Right atrium auricular region (tissue), 2 donors: ENCODE measurements around the gene SLC25A1. TPM values are rescaled to one million over a fixed set of nuclear protein-coding genes. Genes with fewer than 3 reads are reported as not detected.

ENCODE experiments used
- DNase-seq: peaks from one replicate; pipeline ENCODE4 v3.0.0-alpha.2; 2019; ENCODE audit warnings: low spot score
- H3K27ac ChIP-seq, 2 donors: fragments of 200-600 bp; sonication (generic); 1 replicate in 1 of 2; 2 replicates in 1 of 2; pipeline ENCODE4 v1.5.1; 2016 to 2019
- H3K27me3 ChIP-seq, 2 donors: fragments of 200-600 bp; sonication (generic); one replicate each; pipeline versions ENCODE4 v1.5.1 to v1.6.0; 2017 to 2019
- H3K36me3 ChIP-seq: fragments of 200-600 bp; sonication (generic); one replicate; pipeline ENCODE4 v1.5.1; 2016
- H3K4me1 ChIP-seq, 2 donors: fragments of 200-600 bp; sonication (generic); one replicate each; pipeline versions ENCODE4 v1.5.1 to v1.6.0; 2017 to 2019
- H3K4me3 ChIP-seq, 2 donors: fragments of 200-600 bp; sonication (generic); 1 replicate in 1 of 2; 2 replicates in 1 of 2; pipeline ENCODE4 v1.5.1; 2017 to 2019; ENCODE audit warnings: mild to moderate bottlenecking in 1 of 2, moderate library complexity in 1 of 2
- H3K9me3 ChIP-seq, 2 donors: fragments of 200-600 bp; sonication (generic); one replicate each; pipeline ENCODE4 v1.5.1; 2019
- total RNA-seq, 2 donors: library from RNA; depleted of rRNA; stranded (reverse); fragments of >200 nt; gene quantifications; one replicate each; pipeline ENCODE4 v1.1.0, GENCODE V29; 2016
- TF ChIP-seq, protein P1 (sequence below), 2 donors: fragments of 200-600 bp; sonication (generic); IDR thresholded peaks; one replicate each; pipeline ENCODE4 v1.5.1; 2019; ENCODE audit warnings: antibody characterized with exemption in 2 of 2

The SLC25A1 gene
- total RNA-seq, 2 donors from 2014 or later: 12.7 to 27.6 TPM

DNA sequence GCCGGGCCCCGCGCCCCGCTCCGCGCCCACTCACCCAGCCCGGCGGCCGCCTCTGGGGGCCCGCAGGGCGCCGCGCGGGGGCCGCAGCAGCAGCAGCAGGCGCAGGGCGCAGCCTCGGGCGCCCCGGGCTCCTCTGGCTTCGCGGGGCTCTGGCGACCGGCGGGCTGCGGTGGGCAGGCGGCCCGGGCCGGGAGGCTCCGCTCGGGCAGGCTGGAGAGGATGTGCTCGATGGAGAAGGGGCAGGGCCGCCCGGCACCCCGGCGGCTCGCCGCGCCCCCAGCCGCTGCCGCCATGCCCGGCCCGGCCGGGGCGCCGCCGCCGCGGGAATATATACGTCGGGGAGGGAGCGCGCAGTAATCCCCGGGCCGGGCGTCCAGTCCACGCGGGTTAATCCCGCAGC, 28.5 kb downstream of the SLC25A1 start, which contains the start of gene GSC2:
GSC2 (minus strand) TSS at position 302 of the 400 bp plus-strand sequence; CDS start at position 293, 9 bp downstream.
- TF ChIP-seq, protein P1, sequence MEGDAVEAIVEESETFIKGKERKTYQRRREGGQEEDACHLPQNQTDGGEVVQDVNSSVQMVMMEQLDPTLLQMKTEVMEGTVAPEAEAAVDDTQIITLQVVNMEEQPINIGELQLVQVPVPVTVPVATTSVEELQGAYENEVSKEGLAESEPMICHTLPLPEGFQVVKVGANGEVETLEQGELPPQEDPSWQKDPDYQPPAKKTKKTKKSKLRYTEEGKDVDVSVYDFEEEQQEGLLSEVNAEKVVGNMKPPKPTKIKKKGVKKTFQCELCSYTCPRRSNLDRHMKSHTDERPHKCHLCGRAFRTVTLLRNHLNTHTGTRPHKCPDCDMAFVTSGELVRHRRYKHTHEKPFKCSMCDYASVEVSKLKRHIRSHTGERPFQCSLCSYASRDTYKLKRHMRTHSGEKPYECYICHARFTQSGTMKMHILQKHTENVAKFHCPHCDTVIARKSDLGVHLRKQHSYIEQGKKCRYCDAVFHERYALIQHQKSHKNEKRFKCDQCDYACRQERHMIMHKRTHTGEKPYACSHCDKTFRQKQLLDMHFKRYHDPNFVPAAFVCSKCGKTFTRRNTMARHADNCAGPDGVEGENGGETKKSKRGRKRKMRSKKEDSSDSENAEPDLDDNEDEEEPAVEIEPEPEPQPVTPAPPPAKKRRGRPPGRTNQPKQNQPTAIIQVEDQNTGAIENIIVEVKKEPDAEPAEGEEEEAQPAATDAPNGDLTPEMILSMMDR (IDR thresholded peaks at IDR 0.05): no peak
- no peak for DNase-seq
- Histone ChIP-seq H3K4me1 (peaks cover 0 to 9% of the 10 kb centered on the region in 2 donors), H3K36me3 (no peaks in the 10 kb centered on the region), H3K9me3 (no peaks in the 10 kb centered on the region), H3K4me3 (peak within 1 kb of the TSS in 1 of 2 donors; percentile 41), H3K27me3 (peaks cover 4 to 19% of the 10 kb centered on the region in 2 donors), H3K27ac (no peak within 1 kb of the TSS)

DNA sequence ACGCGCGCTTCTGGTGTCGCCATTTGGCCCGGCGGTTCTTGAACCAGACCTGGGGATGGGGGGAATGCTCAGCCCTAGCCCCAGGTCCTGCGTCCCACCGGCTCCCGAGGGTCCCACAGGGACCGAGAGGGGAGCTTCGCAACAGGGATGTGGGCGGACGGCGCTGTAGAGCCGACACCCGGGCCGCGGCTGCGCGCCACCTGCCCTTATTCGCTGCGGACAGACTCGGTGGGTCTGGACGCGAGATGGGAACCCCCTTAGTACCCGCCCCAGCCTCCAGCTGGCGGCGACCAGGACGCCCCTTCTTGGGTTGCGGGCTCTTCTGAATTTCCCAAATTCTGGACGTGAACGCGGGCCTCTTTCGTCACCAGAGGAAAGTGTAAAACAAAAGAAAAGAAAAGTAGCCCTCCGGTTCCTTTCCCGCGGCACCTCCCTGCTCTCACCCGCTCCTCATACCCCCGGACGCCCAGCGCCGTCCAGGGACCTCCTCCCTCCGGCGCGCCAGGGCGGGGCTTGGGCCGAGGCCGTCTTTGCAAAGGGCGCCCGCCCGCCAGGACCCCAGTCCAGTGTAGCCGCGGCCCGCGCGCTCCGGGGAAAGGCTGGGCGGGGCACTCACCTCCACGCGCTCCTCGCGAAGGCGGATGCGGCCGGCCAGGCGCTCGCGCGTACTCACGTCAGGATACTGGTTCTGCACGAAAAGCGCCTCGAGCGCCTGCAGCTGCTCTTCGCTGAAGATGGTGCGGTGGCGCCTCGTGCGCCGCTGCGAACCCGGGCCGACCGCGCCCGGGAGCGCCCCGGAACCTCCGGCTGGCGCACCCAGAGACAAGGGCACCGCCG, 29.3 kb downstream of the SLC25A1 start:
- DNase-seq: no peak
- H3K4me1 ChIP-seq: peaks cover 0 to 9% of the 10 kb centered on the region in 2 donors
- no peak overlapping the region for H3K27ac ChIP-seq
- H3K4me3 ChIP-seq: peak overlapping the region in 1 of 2 donors; percentile 41
- peaks cover 4 to 19% of the 10 kb centered on the region in 2 donors for H3K27me3 ChIP-seq
- no peaks in the 10 kb centered on the region for H3K9me3 ChIP-seq
- no peaks in the 10 kb centered on the region for H3K36me3 ChIP-seq
- TF ChIP-seq, protein P1 (IDR thresholded peaks at IDR 0.05): no peak

DNA sequence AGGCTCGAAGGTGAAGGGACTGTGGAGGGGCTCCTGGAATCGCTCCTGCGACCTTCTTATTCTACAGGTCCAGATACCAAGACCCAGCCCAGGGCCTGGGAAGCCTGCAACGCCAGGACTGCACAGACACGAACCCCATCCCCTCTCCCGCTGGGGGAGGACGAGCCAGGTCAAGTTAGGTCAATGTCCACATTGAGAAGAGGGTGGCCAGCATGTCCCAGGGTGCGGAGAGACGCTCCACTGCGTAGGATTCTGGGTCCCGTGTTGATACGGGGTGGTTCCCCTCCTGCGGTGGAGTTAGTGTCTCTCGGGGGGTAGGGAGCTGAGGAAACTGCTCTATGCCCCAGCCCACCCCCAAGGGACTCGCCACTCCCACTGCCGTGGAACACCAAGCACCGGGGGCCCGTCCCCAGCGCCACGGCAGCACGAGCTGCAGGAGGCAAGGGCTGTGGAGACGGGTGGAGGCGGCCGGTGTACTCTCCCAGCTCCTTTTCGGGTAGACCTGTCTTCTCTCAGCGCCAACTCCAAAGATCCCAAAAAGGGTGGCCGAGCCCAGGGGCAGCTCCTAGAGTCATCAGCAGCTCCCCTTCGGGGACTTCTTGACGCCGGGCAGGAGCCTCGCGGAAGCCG, 30.0 kb downstream of the SLC25A1 start:
- peaks cover 0 to 17% of the 10 kb centered on the region in 2 donors for H3K4me1 ChIP-seq
- H3K4me3 ChIP-seq: no peak overlapping the region
- no peak overlapping the region for H3K27ac ChIP-seq
- peaks cover 4 to 19% of the 10 kb centered on the region in 2 donors for H3K27me3 ChIP-seq
- DNase-seq: no peak
- TF ChIP-seq, protein P1 (IDR thresholded peaks at IDR 0.05): no peak
- H3K9me3 ChIP-seq: no peaks in the 10 kb centered on the region
- H3K36me3 ChIP-seq: no peaks in the 10 kb centered on the region

DNA sequence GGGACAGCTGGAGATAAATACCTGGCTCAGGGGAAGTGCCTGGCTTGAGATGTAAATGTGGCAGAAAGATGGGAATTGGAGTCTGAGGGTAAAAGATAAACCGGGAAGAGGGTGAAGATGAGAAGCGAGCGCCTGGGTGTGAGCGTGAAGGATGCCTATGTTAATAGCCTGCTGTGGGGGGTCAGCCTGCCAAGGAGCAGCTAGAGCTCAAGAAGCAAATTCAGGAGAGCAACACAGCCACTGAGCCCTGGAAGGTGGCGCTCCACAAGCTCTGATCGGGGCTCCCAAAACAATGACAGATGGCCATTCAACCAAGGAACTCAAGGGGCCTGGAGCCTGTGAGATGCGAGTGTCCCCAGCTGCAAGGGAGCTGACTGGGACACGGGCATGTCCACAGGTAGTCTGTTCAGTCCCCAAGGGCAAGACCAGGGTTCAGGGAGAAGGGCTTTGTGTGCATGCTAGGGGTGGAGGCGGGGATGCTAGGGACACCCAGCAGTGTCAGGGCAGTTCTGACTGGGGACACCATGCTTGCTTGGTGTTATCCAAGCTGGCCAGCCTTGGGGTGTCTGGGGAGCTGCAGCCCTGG, 31.2 kb downstream of the SLC25A1 start:
- Histone ChIP-seq H3K4me1 (peaks cover 0 to 20% of the 10 kb centered on the region in 2 donors), H3K27ac (no peak overlapping the region), H3K9me3 (no peaks in the 10 kb centered on the region), H3K36me3 (peaks cover 4% of the 10 kb centered on the region), H3K27me3 (peaks cover 4 to 19% of the 10 kb centered on the region in 2 donors), H3K4me3 (no peak overlapping the region)
- no peak for DNase-seq
- TF ChIP-seq, protein P1 (IDR thresholded peaks at IDR 0.05): no peak

DNA sequence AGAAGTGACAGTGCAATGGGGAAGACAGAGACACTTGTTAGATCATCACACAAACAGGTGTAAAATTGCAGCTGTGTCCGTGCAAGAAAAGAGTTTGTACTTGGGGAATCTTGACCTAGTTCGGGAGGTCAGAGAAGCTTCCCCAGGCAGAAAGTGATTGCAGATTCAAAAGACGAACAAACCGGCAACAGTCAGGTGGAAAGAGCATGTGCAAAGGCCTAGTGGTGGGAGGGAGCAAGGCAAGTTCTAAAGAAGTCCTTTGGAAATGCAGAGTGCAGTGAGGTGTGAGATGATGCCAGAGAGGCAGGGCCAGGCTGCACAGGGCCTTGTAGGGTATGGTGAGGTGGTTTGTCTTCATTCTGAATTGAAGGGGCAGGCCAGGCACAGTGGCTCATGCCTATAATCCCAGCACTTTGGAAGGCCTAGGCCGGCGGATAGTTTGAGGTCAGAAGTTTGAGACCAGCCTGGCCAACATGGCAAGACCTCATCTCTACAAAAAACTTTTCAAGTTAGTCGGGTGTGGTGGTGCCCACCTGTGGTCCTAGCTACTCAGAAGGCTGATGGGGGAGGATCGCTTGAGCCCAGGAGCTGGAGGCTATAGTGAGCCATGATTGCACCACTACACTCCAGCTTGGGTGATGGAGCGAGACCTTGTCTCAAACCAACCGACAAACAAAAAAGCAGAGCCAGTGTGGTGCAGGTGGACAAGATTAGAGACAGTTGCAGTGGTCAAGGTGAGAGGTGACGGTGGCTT, 32.1 kb downstream of the SLC25A1 start:
- DNase-seq: no peak
- Histone ChIP-seq H3K4me1 (peaks cover 0 to 20% of the 10 kb centered on the region in 2 donors), H3K4me3 (no peak overlapping the region), H3K27me3 (peaks cover 4 to 19% of the 10 kb centered on the region in 2 donors), H3K36me3 (peaks cover 13% of the 10 kb centered on the region), H3K9me3 (no peaks in the 10 kb centered on the region), H3K27ac (no peak overlapping the region)
- TF ChIP-seq, protein P1 (IDR thresholded peaks at IDR 0.05): no peak
